GM10266 (cell line): ENCODE measurements around the gene PCMTD2.

Experiments
- DNase-seq: peaks from one replicate; pipeline ENCODE4 v3.0.0; 2012; ENCODE audit errors: extremely low spot score
- TF ChIP-seq, protein P1 (sequence below): IDR thresholded peaks from 2 replicates; pipeline ENCODE4 v1.5.1; 2012; ENCODE audit warnings: mild to moderate bottlenecking, low read depth; ENCODE audit not compliant: control insufficient read depth, insufficient read depth; ENCODE audit errors: missing control alignments

PCMTD2 gene

DNA sequence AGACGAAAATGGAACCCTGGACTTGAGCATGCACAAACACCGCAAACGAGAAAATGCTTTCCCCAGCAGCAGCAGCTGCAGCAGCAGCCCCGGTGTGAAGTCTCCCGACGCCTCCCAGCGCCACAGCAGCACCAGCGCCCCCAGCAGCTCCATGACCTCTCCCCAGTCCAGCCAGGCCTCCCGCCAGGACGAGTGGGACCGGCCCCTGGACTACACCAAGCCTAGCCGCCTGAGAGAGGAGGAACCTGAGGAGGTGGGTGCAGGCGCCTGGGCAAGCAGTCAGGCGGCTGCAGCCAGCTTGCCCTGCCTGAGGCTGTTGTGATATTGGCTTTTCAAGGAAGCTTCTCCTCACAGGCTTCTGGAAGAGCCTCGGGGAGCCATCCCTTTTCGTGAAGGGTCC, 35.8 kb upstream of the PCMTD2 start:
- TF ChIP-seq, protein P1, sequence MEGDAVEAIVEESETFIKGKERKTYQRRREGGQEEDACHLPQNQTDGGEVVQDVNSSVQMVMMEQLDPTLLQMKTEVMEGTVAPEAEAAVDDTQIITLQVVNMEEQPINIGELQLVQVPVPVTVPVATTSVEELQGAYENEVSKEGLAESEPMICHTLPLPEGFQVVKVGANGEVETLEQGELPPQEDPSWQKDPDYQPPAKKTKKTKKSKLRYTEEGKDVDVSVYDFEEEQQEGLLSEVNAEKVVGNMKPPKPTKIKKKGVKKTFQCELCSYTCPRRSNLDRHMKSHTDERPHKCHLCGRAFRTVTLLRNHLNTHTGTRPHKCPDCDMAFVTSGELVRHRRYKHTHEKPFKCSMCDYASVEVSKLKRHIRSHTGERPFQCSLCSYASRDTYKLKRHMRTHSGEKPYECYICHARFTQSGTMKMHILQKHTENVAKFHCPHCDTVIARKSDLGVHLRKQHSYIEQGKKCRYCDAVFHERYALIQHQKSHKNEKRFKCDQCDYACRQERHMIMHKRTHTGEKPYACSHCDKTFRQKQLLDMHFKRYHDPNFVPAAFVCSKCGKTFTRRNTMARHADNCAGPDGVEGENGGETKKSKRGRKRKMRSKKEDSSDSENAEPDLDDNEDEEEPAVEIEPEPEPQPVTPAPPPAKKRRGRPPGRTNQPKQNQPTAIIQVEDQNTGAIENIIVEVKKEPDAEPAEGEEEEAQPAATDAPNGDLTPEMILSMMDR: no peak

DNA sequence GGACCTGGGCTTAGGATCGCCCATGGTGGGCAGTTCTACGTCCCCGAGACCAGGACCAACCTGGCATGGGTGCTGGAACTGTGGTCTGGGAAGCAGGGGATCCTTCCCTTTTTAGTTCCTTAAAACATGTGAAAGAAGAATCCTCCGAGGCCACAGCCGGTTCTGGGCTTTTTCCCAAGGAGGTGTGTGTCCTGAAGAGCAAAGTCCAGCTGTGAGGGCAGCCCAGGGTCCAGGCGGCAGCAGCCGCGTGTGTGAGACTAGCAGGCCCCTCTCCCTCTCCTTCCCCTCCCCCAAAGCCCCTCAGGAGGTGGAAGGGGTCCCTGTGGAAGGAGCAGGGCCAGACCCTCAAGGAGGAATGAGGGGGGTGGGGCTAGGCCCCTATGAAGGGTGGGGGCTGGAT, 35.1 kb upstream of the PCMTD2 start:
- no peak for DNase-seq
- TF ChIP-seq, protein P1: no peak

More for the DNA sequence above, 35.8 kb upstream of the PCMTD2 start:
- DNase-seq: no peak

DNA sequence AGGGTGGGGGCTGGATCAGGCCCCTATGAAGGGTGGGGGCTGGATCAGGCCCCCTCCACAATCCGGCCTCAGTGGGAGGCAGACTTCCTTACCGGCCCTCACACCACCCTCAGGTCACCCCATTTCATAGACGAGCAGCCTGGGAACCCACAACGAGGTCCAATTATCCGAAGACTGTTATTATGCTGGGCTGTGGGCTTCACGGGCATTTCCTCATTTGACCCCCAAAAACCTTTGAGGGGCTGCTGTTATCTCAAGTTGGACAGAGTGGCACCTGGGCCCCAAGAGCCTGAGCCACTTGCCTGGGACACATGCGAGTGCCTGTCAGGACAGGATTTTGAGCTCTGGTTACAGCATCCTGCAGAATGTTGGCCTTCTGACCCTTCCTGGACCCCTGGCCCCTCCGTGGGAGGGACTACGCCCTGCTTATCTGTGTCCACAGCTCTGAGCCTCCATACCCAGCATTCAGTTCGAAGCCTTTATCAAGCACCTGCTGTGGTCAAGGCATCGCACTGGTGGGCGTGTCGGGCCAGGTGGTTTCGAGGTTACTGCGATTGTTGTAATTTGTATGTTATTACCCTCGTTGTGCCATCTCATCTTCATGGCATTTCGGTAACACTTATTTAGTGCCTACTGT, 34.5 kb upstream of the PCMTD2 start:
- no peak for DNase-seq

DNA sequence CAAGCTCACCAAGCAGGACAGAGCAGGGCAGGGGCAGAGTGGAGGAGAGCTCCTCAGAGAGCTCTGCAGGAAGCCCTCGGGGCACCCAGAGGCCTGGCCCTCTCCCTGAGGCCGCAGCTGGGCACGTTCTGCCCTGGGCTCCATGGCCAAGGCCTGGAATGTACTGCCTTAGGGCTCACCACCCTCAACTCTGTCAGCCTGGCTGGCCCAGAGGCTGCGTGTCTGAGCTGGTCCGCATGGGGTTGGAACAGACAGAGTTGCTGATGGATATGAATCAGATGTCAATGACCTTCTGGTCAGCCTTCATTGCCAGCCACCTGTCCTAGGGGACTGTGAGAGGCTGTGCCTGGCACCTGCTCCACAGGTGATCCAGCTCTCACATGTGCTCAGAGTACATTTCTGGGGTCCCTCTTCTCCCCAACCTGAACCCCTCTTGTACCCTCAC, 33.2 kb upstream of the PCMTD2 start:
- DNase-seq: no peak
- TF ChIP-seq, protein P1: no peak

More for the DNA sequence above, 34.5 kb upstream of the PCMTD2 start:
- TF ChIP-seq, protein P1: no peak

DNA sequence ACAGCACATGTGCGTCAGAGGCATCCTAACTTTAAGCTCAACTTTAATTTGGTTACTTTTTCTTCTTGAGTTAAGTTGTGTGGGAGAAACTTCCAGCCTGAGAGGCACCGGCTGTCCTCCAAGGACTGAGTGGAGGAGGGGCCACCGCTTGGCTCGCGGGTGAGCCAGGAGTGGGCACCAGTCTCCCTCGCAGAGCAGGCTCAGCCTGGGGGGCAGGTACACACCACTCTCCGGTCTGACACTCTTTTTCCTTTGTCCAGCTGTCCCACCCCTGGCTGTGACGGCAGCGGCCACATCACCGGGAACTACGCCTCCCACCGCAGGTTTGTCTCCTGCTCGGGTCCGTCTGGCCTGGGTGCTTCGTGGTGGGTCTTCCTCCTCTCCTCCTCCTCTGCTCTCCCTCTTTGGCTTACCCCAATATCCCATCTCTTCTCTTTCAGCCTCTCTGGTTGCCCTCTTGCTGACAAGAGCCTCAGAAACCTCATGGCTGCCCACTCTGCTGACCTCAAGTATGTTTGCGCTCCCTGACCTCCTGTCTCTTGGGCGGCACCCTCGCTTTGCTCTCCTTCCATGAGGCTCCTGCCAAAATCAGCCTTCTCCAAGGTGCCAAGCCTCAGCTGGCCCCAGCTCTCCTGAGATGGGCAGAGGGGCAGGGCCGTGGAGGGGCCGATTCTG, 32.6 kb upstream of the PCMTD2 start:
- no peak for DNase-seq
- TF ChIP-seq, protein P1: no peak

DNA sequence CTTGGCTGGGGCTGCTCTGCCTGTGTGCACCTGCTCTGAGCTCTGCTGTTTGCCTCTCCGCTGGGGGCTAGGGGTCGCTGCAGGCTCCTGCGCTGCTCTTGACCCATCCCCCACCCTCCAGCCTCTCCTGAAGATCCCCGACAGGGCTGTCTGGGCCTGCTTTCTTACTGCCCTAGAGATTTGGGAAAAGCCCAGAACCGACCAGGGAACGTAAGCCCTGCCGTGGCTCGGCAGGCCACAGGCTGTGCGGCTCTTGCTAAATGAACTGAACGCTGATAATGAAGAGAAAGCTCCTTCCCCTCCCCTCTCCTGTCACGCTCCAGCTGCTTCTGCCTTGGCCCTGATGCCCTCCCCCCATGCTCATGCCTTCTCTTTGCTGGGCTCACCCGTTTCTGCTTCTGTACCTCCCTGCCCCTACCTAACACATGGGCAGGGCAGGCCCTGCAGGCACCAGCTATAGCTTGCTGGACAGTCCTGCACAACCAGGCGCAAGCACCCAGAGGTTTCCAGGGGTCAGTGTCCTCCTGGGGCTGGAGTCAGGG, 32.0 kb upstream of the PCMTD2 start:
- no peak for DNase-seq
- TF ChIP-seq, protein P1: no peak

DNA sequence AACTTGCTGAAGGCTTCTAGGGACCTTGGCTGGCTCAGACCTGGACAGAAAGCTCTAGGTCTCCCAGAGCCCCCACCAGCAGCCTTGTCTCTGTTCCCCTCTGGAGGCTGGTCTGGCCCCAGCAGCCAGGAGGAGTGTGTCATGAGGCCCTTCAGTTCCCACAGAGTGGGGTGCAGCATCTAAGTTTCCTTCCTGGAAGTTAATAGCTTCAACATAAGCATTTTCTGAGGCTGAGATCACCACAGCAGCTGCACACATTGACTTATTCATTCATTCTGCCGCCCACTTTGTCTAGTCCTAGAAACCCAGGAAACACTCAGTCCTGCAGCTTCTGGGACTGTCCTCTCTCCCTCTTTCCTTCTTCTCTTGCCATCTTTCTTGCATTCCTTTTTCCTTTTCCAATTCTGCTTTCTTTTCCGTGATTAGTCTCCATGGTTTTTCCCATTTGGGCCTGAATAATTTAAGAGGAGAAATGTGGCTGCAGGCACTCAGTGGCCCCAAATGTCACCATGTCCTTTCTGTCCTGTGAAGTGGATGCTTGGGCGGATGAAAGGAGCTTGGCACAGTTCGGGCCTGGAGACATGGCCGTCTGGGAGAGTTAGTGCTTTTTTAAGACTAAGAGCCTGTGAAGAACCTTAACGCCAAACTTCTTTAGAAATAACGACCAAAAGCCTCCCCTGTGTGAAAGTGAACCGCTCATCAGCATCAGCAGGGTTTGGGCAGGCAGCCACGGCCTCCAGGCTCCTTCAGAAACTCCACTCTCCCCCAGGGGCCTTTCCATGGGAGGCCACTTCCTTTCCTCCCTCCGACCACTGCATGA, 31.0 kb upstream of the PCMTD2 start:
- no peak for DNase-seq
- TF ChIP-seq, protein P1: no peak
